ENCODE measurements around the gene MMD.

The MMD gene

GRCh38 chr17:55351226-55351625 lies 70.4 kb downstream of the MMD start:
- no peak for DNase-seq (ENCODE audit: low read depth)
- no peak overlapping the region for H3K4me3 ChIP-seq (ENCODE audit: low read length)
- TF ChIP-seq CTCF (IDR thresholded peaks at IDR 0.05; ENCODE audit: insufficient read depth, low read depth, low read length, missing control alignments), result no peak

GRCh38 chr17:55350825-55351205 lies 70.8 kb downstream of the MMD start:
- no peak for DNase-seq (ENCODE audit: low read depth)
- no peak overlapping the region for H3K4me3 ChIP-seq (ENCODE audit: low read length)

GRCh38 chr17:55348749-55349354 lies 72.8 kb downstream of the MMD start:
- no peak overlapping the region for H3K4me3 ChIP-seq (ENCODE audit: low read length)
- peak; percentile 58 for DNase-seq (ENCODE audit: low read depth)
- peak; percentile 85 for TF ChIP-seq CTCF (IDR thresholded peaks at IDR 0.05; ENCODE audit: insufficient read depth, low read depth, low read length, missing control alignments)

More at GRCh38 chr17:55350825-55351205, 70.8 kb downstream of the MMD start:
- TF ChIP-seq CTCF (IDR thresholded peaks at IDR 0.05; ENCODE audit: insufficient read depth, low read depth, low read length, missing control alignments), result no peak

GRCh38 chr17:55347341-55347740 lies 74.3 kb downstream of the MMD start:
- H3K4me3 ChIP-seq (ENCODE audit: low read length), result no peak overlapping the region
- no peak for DNase-seq (ENCODE audit: low read depth)
- TF ChIP-seq CTCF (IDR thresholded peaks at IDR 0.05; ENCODE audit: insufficient read depth, low read depth, low read length, missing control alignments), result no peak

GRCh38 chr17:55346658-55347057 lies 75.0 kb downstream of the MMD start:
- H3K4me3 ChIP-seq (ENCODE audit: low read length), result no peak overlapping the region
- no peak for TF ChIP-seq CTCF (IDR thresholded peaks at IDR 0.05; ENCODE audit: insufficient read depth, low read depth, low read length, missing control alignments)
- no peak for DNase-seq (ENCODE audit: low read depth)

- no peak overlapping the region for H3K4me3 ChIP-seq (ENCODE audit: low read length)
- TF ChIP-seq CTCF (IDR thresholded peaks at IDR 0.05; ENCODE audit: insufficient read depth, low read depth, low read length, missing control alignments), result no peak
- DNase-seq (ENCODE audit: low read depth), result no peak
Observed at GRCh38 chr17:55345132-55345531, 76.5 kb downstream of the MMD start.

- no peak for DNase-seq (ENCODE audit: low read depth)
- no peak overlapping the region for H3K4me3 ChIP-seq (ENCODE audit: low read length)
- no peak for TF ChIP-seq CTCF (IDR thresholded peaks at IDR 0.05; ENCODE audit: insufficient read depth, low read depth, low read length, missing control alignments)
Observed at GRCh38 chr17:55344514-55344997, 77.1 kb downstream of the MMD start.
